GM12891 (cell line): Measurements from ENCODE around the gene TMEM237.

Experiments
- PAX5 ChIP-seq: IDR thresholded peaks from 2 replicates; pipeline ENCODE4 v1.6.1; 2011; ENCODE audit warnings: low read length, moderate library complexity, mild to moderate bottlenecking; ENCODE audit not compliant: insufficient read depth, severe bottlenecking
- POLR2A ChIP-seq: IDR thresholded peaks from 2 replicates; pipeline ENCODE4 v1.6.1; 2011; ENCODE audit warnings: low read depth, low read length, control low read depth
- POLR2AphosphoS5 ChIP-seq: IDR thresholded peaks from 2 replicates; pipeline ENCODE4 v1.6.1; 2011; ENCODE audit warnings: low read depth, low read length, control low read depth
- POU2F2 ChIP-seq: IDR thresholded peaks from 2 replicates; pipeline ENCODE4 v1.6.1; 2011; ENCODE audit warnings: low read depth, mild to moderate bottlenecking, control low read depth, low read length, moderate library complexity
- SPI1 ChIP-seq: IDR thresholded peaks from 2 replicates; pipeline ENCODE4 v1.6.1; 2011; ENCODE audit warnings: low read depth, low read length, control low read depth
- TAF1 ChIP-seq: IDR thresholded peaks from 2 replicates; pipeline ENCODE4 v1.6.1; 2011; ENCODE audit warnings: low read depth, low read length, control low read depth

GRCh38 chr2:201631041-201631440 lies 12.3 kb downstream of the TMEM237 start:
- no peak for TF ChIP-seq POLR2AphosphoS5
- TF ChIP-seq POLR2A, result no peak
- TF ChIP-seq TAF1, result no peak
- no peak for TF ChIP-seq SPI1
- no peak for TF ChIP-seq POU2F2
- no peak for TF ChIP-seq PAX5
